DND-41 (cell line): Measurements from ENCODE around the gene TSPAN6.

ENCODE experiments used
- ATAC-seq: fragments of 200-7000 bp; cut with Tn5 transposase; 3 replicates; pipeline ENCODE4 v1.9.1; 2021; ENCODE audit warnings: low read depth; ENCODE audit not compliant: insufficient read depth
- DNase-seq: peaks from one replicate; pipeline ENCODE4 v3.0.0-alpha.2; 2020
- H2AFZ ChIP-seq: 2 replicates; pipeline ENCODE4 v1.6.0; 2012; ENCODE audit warnings: low read depth, low read length
- H3K27ac ChIP-seq: 2 replicates; pipeline ENCODE4 v1.5.1; 2012; ENCODE audit warnings: low read length, inconsistent platforms
- H3K27me3 ChIP-seq: fragments of 200-600 bp; sonication (generic); 2 replicates; pipeline ENCODE4 v1.6.0; 2012; ENCODE audit warnings: low read length, mild to moderate bottlenecking, inconsistent platforms; ENCODE audit not compliant: insufficient read depth, poor library complexity
- H3K36me3 ChIP-seq: 2 replicates; pipeline ENCODE4 v1.5.1; 2012; ENCODE audit warnings: low read length, inconsistent platforms; ENCODE audit not compliant: insufficient read depth
- H3K4me1 ChIP-seq: 2 replicates; pipeline ENCODE4 v1.5.1; 2012; ENCODE audit warnings: mild to moderate bottlenecking, low read length; ENCODE audit not compliant: insufficient read depth
- H3K4me2 ChIP-seq: 2 replicates; pipeline ENCODE4 v1.6.0; 2012; ENCODE audit warnings: mild to moderate bottlenecking, moderate library complexity, low read length, inconsistent platforms; ENCODE audit not compliant: insufficient read depth
- H3K4me3 ChIP-seq, 2 experiments: fragments of 200-600 bp in 1 of 2; shearing (Covaris generic) in 1 of 2; 2 replicates each; pipeline ENCODE4 v1.5.1; 2012 to 2016; ENCODE audit warnings: inconsistent platforms in 2 of 2, low read length in 2 of 2, mild to moderate bottlenecking in 2 of 2, low read depth in 1 of 2, moderate library complexity in 1 of 2
- H3K79me2 ChIP-seq: 2 replicates; pipeline ENCODE4 v1.6.0; 2012; ENCODE audit warnings: low read length, inconsistent platforms; ENCODE audit not compliant: insufficient read depth
- H3K9ac ChIP-seq: 2 replicates; pipeline ENCODE4 v1.6.0; 2012; ENCODE audit warnings: low read depth, mild to moderate bottlenecking, inconsistent platforms, low read length, moderate library complexity
- H3K9me3 ChIP-seq: 2 replicates; pipeline ENCODE4 v1.5.1; 2012; ENCODE audit warnings: low read length, moderate library complexity, mild to moderate bottlenecking, inconsistent platforms; ENCODE audit not compliant: insufficient read depth, severe bottlenecking
- H4K20me1 ChIP-seq: 2 replicates; pipeline ENCODE4 v1.6.0; 2012; ENCODE audit warnings: low read length; ENCODE audit not compliant: insufficient read depth
- EZH2 ChIP-seq: IDR thresholded peaks from 3 replicates; pipeline ENCODE4 v1.6.1; 2012; ENCODE audit warnings: borderline replicate concordance, low read depth, mild to moderate bottlenecking, moderate library complexity, low read length, inconsistent platforms; ENCODE audit not compliant: severe bottlenecking
- TF ChIP-seq, protein P1 (sequence below): IDR thresholded peaks from 2 replicates; pipeline ENCODE4 v1.5.1; 2012; ENCODE audit warnings: borderline replicate concordance, low read length, moderate library complexity, mild to moderate bottlenecking; ENCODE audit not compliant: poor library complexity, severe bottlenecking; ENCODE audit errors: extremely low read depth

TSPAN6 gene

DNA sequence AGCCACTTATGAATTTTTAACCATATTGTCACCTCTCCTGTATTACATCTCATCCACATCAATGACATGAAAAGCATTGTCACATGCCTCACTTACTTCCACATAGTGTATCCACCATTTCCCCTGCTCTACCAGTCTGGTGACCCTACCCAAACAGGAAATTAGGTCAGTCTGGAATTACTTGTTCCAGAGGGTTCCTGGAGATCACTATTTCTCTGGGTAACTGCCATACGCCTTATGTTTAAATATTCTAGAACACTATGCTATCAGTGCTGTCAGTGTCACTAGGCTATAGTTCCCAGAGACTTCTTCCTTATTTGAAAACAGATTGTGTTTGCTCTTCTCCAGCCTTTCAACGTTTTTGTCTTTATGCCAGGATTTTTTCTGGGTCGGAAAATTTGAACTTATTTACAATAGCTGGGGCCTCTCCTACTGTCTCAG lies 22.4 kb upstream of the TSPAN6 start:
- Histone ChIP-seq H3K4me3 (no peak overlapping the region), H3K27ac (no peak overlapping the region), H3K4me2 (no peak overlapping the region), H3K9me3 (no peaks in the 10 kb centered on the region), H3K36me3 (no peaks in the 10 kb centered on the region), H3K79me2 (no peaks in the 10 kb centered on the region), H2AFZ (no peak overlapping the region), H3K9ac (no peak overlapping the region), H3K27me3 (no peaks in the 10 kb centered on the region), H3K4me1 (no peaks in the 10 kb centered on the region), H4K20me1 (no peaks in the 10 kb centered on the region)
- ATAC-seq: no peak
- no peak for DNase-seq
- TF ChIP-seq, protein P1, sequence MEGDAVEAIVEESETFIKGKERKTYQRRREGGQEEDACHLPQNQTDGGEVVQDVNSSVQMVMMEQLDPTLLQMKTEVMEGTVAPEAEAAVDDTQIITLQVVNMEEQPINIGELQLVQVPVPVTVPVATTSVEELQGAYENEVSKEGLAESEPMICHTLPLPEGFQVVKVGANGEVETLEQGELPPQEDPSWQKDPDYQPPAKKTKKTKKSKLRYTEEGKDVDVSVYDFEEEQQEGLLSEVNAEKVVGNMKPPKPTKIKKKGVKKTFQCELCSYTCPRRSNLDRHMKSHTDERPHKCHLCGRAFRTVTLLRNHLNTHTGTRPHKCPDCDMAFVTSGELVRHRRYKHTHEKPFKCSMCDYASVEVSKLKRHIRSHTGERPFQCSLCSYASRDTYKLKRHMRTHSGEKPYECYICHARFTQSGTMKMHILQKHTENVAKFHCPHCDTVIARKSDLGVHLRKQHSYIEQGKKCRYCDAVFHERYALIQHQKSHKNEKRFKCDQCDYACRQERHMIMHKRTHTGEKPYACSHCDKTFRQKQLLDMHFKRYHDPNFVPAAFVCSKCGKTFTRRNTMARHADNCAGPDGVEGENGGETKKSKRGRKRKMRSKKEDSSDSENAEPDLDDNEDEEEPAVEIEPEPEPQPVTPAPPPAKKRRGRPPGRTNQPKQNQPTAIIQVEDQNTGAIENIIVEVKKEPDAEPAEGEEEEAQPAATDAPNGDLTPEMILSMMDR: no peak
- TF ChIP-seq EZH2: no peak

DNA sequence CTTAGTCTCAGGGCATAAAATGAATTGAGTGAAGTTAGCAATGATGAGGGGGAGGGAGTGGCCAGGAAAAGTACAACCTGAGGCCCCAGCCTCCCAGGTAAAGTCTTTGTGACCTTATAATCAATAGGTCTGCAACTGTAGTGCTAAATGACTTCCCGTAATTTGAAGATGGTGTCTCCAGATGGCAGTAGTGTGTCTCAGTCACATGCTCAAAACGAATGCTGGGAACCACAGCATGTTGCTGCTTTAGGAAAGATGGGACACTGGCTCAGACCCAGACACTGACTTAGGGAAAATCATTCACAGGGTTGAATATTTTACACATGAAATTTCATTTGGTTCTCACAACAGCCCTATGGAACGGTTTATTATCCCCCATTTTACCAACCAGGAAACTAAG lies 17.7 kb upstream of the TSPAN6 start:
- DNase-seq (no peak), ATAC-seq (no peak)
- Histone ChIP-seq H3K36me3 (no peaks in the 10 kb centered on the region), H3K9me3 (no peaks in the 10 kb centered on the region), H3K27ac (no peak overlapping the region), H2AFZ (no peak overlapping the region), H3K4me2 (no peak overlapping the region), H3K27me3 (no peaks in the 10 kb centered on the region), H3K79me2 (no peaks in the 10 kb centered on the region), H3K4me3 (no peak overlapping the region), H3K4me1 (no peaks in the 10 kb centered on the region), H3K9ac (no peak overlapping the region), H4K20me1 (no peaks in the 10 kb centered on the region)
- TF ChIP-seq EZH2: no peak
- TF ChIP-seq, protein P1: peak; percentile 42

DNA sequence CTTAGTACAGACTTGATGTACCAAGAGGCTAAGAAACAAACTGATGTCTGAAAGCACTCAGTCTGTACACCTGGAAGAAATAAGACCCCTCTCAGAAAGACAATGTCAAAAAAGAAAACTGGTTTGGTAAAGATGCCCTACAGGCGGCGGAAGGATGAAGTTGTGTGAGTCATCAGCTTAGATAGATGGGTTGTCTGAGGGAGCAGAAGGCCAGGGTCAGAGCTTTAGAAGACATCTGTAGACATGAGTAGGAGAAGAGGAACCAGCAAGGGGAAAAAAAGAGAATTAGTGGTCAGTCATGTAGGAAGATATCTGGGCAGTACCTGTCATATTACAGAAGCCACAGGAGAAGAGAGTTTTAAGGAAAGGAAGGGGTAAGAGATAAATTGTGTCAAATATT lies 15.7 kb upstream of the TSPAN6 start:
- no peaks in the 10 kb centered on the region for H3K79me2 ChIP-seq
- no peak overlapping the region for H3K9ac ChIP-seq
- DNase-seq (no peak), ATAC-seq (no peak)
- H3K4me2 ChIP-seq: no peak overlapping the region
- H3K4me3 ChIP-seq: no peak overlapping the region
- H3K4me1 ChIP-seq: no peaks in the 10 kb centered on the region
- TF ChIP-seq, protein P1: no peak
- no peak for TF ChIP-seq EZH2
- no peaks in the 10 kb centered on the region for H3K9me3 ChIP-seq
- no peak overlapping the region for H2AFZ ChIP-seq
- no peaks in the 10 kb centered on the region for H3K27me3 ChIP-seq
- no peak overlapping the region for H3K27ac ChIP-seq
- H4K20me1 ChIP-seq: no peaks in the 10 kb centered on the region
- H3K36me3 ChIP-seq: no peaks in the 10 kb centered on the region

DNA sequence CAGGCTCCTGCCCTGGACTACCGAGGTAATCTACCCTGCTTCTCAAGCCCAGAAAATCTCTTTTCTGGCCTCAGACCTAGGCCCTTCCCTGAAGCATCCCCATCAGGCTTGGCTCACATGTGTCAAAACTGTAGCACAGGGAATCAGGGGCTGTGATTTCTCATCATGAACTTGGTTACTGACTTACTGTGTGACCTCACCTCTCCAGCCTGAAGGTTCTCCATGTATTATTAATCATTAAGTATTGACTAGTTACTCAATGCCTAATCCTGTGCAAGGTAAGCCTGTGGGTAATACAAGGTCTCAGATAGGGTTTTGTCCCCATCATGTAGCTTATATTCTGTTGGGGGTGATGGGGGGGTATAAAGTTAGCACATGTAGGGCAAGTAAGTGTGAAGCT lies 14.2 kb upstream of the TSPAN6 start:
- DNase-seq (no peak), ATAC-seq (no peak)
- no peak for TF ChIP-seq EZH2
- TF ChIP-seq, protein P1: no peak
- Histone ChIP-seq H3K9ac (no peak overlapping the region), H3K9me3 (no peaks in the 10 kb centered on the region), H4K20me1 (no peaks in the 10 kb centered on the region), H3K27me3 (no peaks in the 10 kb centered on the region), H3K27ac (no peak overlapping the region), H3K4me3 (no peak overlapping the region), H3K4me1 (no peaks in the 10 kb centered on the region), H3K4me2 (no peak overlapping the region), H3K36me3 (no peaks in the 10 kb centered on the region), H2AFZ (no peak overlapping the region), H3K79me2 (no peaks in the 10 kb centered on the region)
